Retinal pigment epithelial cell (primary cell): ENCODE results near the gene ARL13B.
A peak's percentile ranks its signal among the peaks of the same experiment; 100 is the strongest.

ENCODE experiments used
- DNase-seq: peaks from one replicate; pipeline ENCODE4 v3.0.0-alpha.2; 2010; ENCODE audit warnings: low read depth
- H3K4me3 ChIP-seq: 2 replicates; pipeline ENCODE4 v1.5.1; 2011; ENCODE audit warnings: mild to moderate bottlenecking, low read length, control low read depth, moderate library complexity
- TF ChIP-seq, protein P1 (sequence below): conservative IDR thresholded peaks from 2 replicates; pipeline ENCODE4 v1.5.1; 2011; ENCODE audit warnings: low read depth, low read length, control low read depth, inconsistent platforms

The ARL13B gene

DNA sequence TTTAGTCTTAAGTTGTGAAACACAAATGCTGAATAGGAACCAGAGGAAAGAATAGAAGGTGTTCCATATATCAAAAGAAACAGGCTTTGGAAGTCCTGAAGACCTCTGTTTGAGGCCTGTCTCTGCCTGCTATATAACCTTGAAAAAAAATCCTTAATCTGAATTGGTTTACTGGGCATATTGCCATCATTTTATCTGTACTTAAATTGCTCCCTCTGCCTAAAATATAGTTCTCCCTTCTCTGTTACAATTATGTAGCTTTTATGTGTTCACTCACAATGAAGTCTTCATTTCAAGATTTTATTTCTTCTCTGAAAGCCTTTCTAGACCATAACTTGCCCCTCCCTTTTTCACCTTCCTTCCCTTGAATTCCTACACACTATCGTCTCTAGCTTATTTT, 21.2 kb downstream of the ARL13B start:
- TF ChIP-seq, protein P1, sequence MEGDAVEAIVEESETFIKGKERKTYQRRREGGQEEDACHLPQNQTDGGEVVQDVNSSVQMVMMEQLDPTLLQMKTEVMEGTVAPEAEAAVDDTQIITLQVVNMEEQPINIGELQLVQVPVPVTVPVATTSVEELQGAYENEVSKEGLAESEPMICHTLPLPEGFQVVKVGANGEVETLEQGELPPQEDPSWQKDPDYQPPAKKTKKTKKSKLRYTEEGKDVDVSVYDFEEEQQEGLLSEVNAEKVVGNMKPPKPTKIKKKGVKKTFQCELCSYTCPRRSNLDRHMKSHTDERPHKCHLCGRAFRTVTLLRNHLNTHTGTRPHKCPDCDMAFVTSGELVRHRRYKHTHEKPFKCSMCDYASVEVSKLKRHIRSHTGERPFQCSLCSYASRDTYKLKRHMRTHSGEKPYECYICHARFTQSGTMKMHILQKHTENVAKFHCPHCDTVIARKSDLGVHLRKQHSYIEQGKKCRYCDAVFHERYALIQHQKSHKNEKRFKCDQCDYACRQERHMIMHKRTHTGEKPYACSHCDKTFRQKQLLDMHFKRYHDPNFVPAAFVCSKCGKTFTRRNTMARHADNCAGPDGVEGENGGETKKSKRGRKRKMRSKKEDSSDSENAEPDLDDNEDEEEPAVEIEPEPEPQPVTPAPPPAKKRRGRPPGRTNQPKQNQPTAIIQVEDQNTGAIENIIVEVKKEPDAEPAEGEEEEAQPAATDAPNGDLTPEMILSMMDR, result no peak
- H3K4me3 ChIP-seq, result no peak overlapping the region
- no peak for DNase-seq

DNA sequence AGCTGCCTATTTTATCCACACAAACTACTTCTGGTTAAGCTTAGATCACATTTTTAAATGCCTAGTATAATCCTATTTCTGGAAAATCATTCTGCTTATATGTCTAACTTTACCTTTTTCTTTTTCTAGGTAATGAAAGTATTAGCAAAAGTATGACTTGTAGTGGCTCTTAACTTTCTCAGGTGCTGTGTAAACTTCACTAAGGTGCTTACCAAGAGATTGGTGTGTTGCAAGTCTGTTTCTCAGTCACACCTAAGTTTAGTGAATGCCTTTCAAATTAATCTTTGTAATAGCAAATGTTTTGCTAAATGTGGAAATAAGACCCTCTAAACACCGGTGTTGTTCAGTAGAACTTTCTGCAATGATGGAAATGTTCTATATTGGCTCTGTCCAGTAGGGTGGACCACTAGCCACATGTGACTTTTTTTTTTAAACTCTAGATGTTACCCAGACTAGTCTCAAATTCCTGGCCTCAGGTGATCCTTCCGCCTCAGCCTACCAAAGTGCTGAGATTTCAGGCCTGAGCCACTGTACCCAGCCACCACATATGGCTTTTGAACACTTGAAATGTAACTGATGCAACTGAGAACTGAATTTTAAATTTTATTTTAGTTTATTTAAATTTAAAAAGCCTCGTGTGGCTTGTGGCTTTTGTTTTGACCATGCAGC, 22.0 kb downstream of the ARL13B start:
- TF ChIP-seq, protein P1, result no peak
- H3K4me3 ChIP-seq, result no peak overlapping the region
- no peak for DNase-seq

DNA sequence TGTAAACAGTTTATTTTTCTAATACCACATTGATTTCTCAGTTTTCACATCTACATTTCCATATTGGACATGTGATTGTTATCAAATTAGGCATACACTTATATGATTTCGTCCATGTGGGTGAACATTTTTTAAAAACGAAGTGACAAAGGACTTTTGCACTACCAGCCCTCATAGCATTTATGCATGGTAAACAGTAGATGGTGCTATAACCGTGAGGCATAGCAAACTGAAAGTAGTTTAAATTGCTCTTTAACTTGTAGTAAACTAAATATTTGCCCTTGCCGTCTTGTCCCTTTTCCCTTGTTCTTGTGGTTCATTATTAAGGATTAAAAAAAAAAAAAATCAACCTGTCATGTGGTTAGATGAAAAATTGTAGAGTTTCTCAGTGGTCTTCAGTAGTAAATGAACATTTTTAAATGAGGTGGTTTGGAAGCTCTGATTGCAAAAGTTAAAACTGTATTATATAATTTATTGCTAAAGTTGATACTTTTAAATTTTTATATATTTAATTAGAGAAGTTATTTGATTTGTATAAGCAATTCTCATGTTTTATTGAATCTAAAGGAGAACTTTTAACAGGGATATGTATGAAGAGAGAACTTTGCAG, 24.5 kb downstream of the ARL13B start:
- no peak for DNase-seq
- H3K4me3 ChIP-seq, result peak overlapping the region; percentile 2
- TF ChIP-seq, protein P1, result peak; percentile 86

GRCh38 chr3:94008253-94008652, 28.3 kb downstream of the ARL13B start:
- TF ChIP-seq, protein P1, result no peak
- no peak for DNase-seq
- no peak overlapping the region for H3K4me3 ChIP-seq

- TF ChIP-seq, protein P1, result no peak
- H3K4me3 ChIP-seq, result no peak overlapping the region
- no peak for DNase-seq
These were observed 29.7 kb downstream of the ARL13B start for GRCh38 chr3:94009608-94010007.

GRCh38 chr3:94011233-94011711, 31.3 kb downstream of the ARL13B start:
- DNase-seq, result no peak
- H3K4me3 ChIP-seq, result no peak overlapping the region
- TF ChIP-seq, protein P1, result no peak

DNA sequence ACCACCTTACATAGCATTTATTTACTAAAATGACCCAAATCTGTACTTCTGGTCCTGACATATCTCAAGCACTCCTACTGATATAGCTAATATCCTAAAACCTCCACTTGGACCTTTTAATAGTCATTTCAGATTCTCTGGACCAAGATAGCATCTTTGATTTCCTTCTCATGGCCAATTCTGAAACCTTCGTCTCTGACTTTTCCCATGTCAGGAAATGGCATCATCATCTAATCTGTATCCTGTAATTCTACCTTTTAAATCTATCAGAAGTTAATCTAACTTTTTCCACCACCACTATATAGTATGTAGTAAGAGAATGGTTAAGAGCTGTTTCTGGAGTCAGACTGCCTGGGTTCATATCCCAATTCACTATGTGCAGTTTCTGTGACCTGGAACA, 32.2 kb downstream of the ARL13B start:
- DNase-seq, result no peak
- no peak overlapping the region for H3K4me3 ChIP-seq
- TF ChIP-seq, protein P1, result no peak
